H1 (cell line): ENCODE results near the gene TRA2A. TPM values are rescaled to one million over a fixed set of nuclear protein-coding genes. Genes with fewer than 3 reads are reported as not detected.
A peak's percentile ranks its signal among the peaks of the same experiment; 100 is the strongest.

Experiments
- CBX5 ChIP-seq: fragments of 300-800, 300-1000 bp; sonication (generic); IDR thresholded peaks from 2 replicates; pipeline ENCODE4 v1.7.1; 2016; ENCODE audit warnings: antibody characterized with exemption, low read length, low read depth
- CHD1 ChIP-seq: IDR thresholded peaks from 2 replicates; pipeline ENCODE4 v1.6.1; 2012; ENCODE audit warnings: low read depth, low read length, improper control_type of control experiment
- EGR1 ChIP-seq: IDR thresholded peaks from 2 replicates; pipeline ENCODE4 v1.6.1; 2011; ENCODE audit warnings: low read depth, low read length, borderline replicate concordance
- GTF2F1 ChIP-seq: IDR thresholded peaks from 2 replicates; pipeline ENCODE4 v1.6.1; 2012; ENCODE audit warnings: low read depth, low read length, improper control_type of control experiment, borderline replicate concordance
- HDAC2 ChIP-seq, 2 experiments: fragments of 300-600 bp in 1 of 2; sonication (generic) in 1 of 2; IDR thresholded peaks; 2 replicates each; pipeline ENCODE4 v1.6.1; 2011 to 2012; ENCODE audit warnings: low read depth in 2 of 2, low read length in 2 of 2, mild to moderate bottlenecking in 2 of 2, moderate library complexity in 2 of 2, borderline replicate concordance in 1 of 2, inconsistent platforms in 1 of 2
- HDAC6 ChIP-seq: IDR thresholded peaks from one replicate; pipeline ENCODE4 v1.7.1; 2012; ENCODE audit warnings: low read depth, mild to moderate bottlenecking, inconsistent platforms, low read length, moderate library complexity
- MAX ChIP-seq: IDR thresholded peaks from 2 replicates; pipeline ENCODE4 v1.6.1; 2012; ENCODE audit warnings: inconsistent platforms
- NANOG ChIP-seq: IDR thresholded peaks from 2 replicates; pipeline ENCODE4 v1.6.1; 2011; ENCODE audit warnings: low read length, low read depth, mild to moderate bottlenecking, inconsistent platforms; ENCODE audit not compliant: insufficient read depth, poor library complexity, severe bottlenecking
- NRF1 ChIP-seq: IDR thresholded peaks from 2 replicates; pipeline ENCODE4 v1.6.1; 2011; ENCODE audit warnings: mild to moderate bottlenecking, low read depth, low read length, improper control_type of control experiment
- POU5F1 ChIP-seq: IDR thresholded peaks from 2 replicates; pipeline ENCODE4 v1.6.1; 2011; ENCODE audit warnings: low read depth, mild to moderate bottlenecking, low read length, moderate library complexity
- RAD21 ChIP-seq, 2 experiments: IDR thresholded peaks in 1 of 2; conservative IDR thresholded peaks in 1 of 2; 2 replicates each; pipeline ENCODE4 v1.6.1; 2011; ENCODE audit warnings: low read depth in 2 of 2, low read length in 2 of 2, improper control_type of control experiment in 1 of 2, inconsistent platforms in 1 of 2, mild to moderate bottlenecking in 1 of 2, moderate library complexity in 1 of 2
- RBBP5 ChIP-seq: IDR thresholded peaks from 2 replicates; pipeline ENCODE4 v1.7.1; 2012; ENCODE audit warnings: low read depth, mild to moderate bottlenecking, inconsistent platforms, low read length, moderate library complexity, borderline replicate concordance
- RFX5 ChIP-seq: IDR thresholded peaks from 2 replicates; pipeline ENCODE4 v1.6.1; 2011; ENCODE audit warnings: low read depth, low read length, improper control_type of control experiment, borderline replicate concordance
- SIN3A ChIP-seq, 2 experiments: IDR thresholded peaks in 1 of 2; conservative IDR thresholded peaks in 1 of 2; 2 replicates each; pipeline ENCODE4 v1.6.1; 2011 to 2012; ENCODE audit warnings: low read length in 2 of 2, improper control_type of control experiment in 1 of 2, low read depth in 1 of 2, mild to moderate bottlenecking in 1 of 2
- SP2 ChIP-seq: IDR thresholded peaks from 2 replicates; pipeline ENCODE4 v1.6.1; 2012; ENCODE audit warnings: mild to moderate bottlenecking, low read length, inconsistent platforms
- SP4 ChIP-seq: IDR thresholded peaks from 2 replicates; pipeline ENCODE4 v1.6.1; 2012; ENCODE audit warnings: low read length, inconsistent platforms
- SUZ12 ChIP-seq: fragments of 200-600 bp; sonication (generic); IDR thresholded peaks from 2 replicates; pipeline ENCODE4 v1.6.1; 2012; ENCODE audit warnings: mild to moderate bottlenecking, inconsistent platforms, low read length, moderate library complexity, mixed read lengths
- TBP ChIP-seq: IDR thresholded peaks from 2 replicates; pipeline ENCODE4 v1.6.1; 2011; ENCODE audit warnings: low read depth, low read length, improper control_type of control experiment
- TEAD4 ChIP-seq: IDR thresholded peaks from 2 replicates; pipeline ENCODE4 v1.6.1; 2012; ENCODE audit warnings: low read depth, low read length, inconsistent platforms, mixed read lengths
- ZNF274 ChIP-seq: IDR thresholded peaks from 2 replicates; pipeline ENCODE4 v1.7.0; 2012; ENCODE audit warnings: low read length, borderline replicate concordance; ENCODE audit errors: extremely low read depth
- polyA plus RNA-seq, 7 experiments: library from polyadenylated mRNA; depleted of rRNA in 3 of 7; stranded (reverse) in 5 of 7; unstranded in 2 of 7; fragments of >200 nt in 5 of 7; fragments of 200-250 nt in 2 of 7; gene quantifications; 1 replicate in 5 of 7; 2 replicates in 1 of 7; 4 replicates in 1 of 7; pipeline versions ENCODE4 v1.2.1 to v1.2.3, GENCODE V29; 2011 to 2013; ENCODE audit warnings: missing spikeins in 2 of 7, mixed read lengths in 2 of 7
- total RNA-seq: library from RNA; stranded (reverse); fragmentation: NEBNext Ultra II Directional; extraction: Animal tissue kit (Norgen Biotek cat#: 25700); gene quantifications from 2 replicates; pipeline ENCODE4 v1.2.1, GENCODE V29; 2021

TRA2A gene
- total and polyA plus RNA-seq, 2 of the 8 experiments (the other 6 are each of a cell fraction or from before 2014, with no cell fraction given) = 116 to 125 TPM

- TF ChIP-seq HDAC6 (no peak), SP2 (no peak), SP4 (peak; percentile 31; the same call in 1 of the 2 replicates), NANOG (no peak), CHD1 (no peak), POU5F1 (no peak), CBX5 (no peak), GTF2F1 (no peak; the same call in 1 of the 2 replicates), HDAC2 (IDR thresholded peaks at IDR 0.05; ENCODE audit: borderline replicate concordance in 1 of 2, low read depth in 2 of 2, low read length in 2 of 2) (peak in 1 of 2 experiments; percentile 91; a peak in 3 of 4 replicates), MAX (peak; percentile 98), SIN3A (conservative IDR thresholded peaks at IDR 0.05 in 1 of 2, IDR thresholded peaks at IDR 0.05 in 1 of 2; ENCODE audit: low read depth in 1 of 2, low read length in 2 of 2) (peak in 1 of 2 experiments; percentile 30; a peak in 1 of 4 replicates), ZNF274 (no peak), TBP (peak; percentile 75), EGR1 (peak; percentile 56; the same call in 1 of the 2 replicates), RBBP5 (peak; percentile 85), RFX5 (no peak), RAD21 (IDR thresholded peaks at IDR 0.05 in 1 of 2, conservative IDR thresholded peaks at IDR 0.05 in 1 of 2; ENCODE audit: low read depth in 2 of 2, low read length in 2 of 2) (peak in 1 of 2 experiments; percentile 16; a peak in 1 of 4 replicates), NRF1 (no peak), SUZ12 (no peak; the same call in 1 of the 2 replicates), TEAD4 (0 out of 2 replicates have a peak, but pooled peaks have one; percentile 11)
- TF ChIP-seq, all 59 proteins: peak for 21
Observed at GRCh38 chr7:23474094-23474828, 57.5 kb downstream of the TRA2A start (continued).
